ENCODE data around the gene NOSTRIN.
"Not testable (repeated sequence)": the region's sequence is repeated elsewhere in the genome, so short reads cannot be mapped to it uniquely, and the experiment has no call there.

The NOSTRIN gene, protein sequence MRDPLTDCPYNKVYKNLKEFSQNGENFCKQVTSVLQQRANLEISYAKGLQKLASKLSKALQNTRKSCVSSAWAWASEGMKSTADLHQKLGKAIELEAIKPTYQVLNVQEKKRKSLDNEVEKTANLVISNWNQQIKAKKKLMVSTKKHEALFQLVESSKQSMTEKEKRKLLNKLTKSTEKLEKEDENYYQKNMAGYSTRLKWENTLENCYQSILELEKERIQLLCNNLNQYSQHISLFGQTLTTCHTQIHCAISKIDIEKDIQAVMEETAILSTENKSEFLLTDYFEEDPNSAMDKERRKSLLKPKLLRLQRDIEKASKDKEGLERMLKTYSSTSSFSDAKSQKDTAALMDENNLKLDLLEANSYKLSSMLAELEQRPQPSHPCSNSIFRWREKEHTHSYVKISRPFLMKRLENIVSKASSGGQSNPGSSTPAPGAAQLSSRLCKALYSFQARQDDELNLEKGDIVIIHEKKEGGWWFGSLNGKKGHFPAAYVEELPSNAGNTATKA

DNA sequence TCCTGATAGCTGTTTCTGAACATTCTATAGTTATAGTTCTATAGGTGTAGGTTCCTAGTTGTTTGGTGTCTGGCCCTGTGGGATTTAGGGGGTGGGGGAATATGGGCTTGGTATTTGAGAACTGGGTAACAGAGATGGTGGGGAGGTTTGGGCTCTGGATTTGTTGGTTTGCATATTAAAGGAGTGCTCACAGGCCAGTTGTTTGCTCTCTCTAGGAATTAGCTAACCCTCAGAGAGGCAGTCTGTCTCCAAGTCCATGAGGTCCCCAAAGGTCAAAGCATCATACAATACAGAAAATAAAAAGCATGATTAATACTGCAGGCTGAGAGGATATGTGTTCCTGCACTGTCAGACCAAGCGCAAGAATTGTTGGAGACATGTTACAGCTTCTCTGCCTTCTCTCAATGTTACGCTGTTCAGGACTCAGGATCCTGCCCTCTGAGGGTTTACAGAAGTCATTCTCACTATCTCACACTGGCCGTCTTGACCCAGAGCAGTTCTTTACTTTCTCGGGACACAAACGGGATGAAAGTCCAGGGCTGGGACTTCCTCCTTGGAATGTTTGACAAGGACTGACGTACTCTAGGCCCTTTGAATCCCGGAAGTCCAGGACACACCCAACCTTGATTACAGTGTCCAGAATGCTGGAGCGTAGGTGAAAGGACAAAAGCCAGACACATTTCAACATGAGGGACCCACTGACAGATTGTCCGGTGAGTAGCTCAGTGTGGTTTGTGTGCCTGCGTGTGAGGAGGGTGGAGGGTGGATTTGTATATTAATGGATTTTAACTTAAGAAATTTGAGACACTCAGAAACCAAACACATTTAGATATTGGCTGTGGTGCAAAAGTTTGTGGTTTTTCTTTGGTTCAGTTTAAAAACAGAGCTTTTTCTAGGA, at the start of gene NOSTRIN:
Gene NOSTRIN (plus strand): TSS at position 677 of the 898 bp plus-strand sequence. CDS start 10 bp downstream, at position 687.
- no peak for DNase-seq

DNA sequence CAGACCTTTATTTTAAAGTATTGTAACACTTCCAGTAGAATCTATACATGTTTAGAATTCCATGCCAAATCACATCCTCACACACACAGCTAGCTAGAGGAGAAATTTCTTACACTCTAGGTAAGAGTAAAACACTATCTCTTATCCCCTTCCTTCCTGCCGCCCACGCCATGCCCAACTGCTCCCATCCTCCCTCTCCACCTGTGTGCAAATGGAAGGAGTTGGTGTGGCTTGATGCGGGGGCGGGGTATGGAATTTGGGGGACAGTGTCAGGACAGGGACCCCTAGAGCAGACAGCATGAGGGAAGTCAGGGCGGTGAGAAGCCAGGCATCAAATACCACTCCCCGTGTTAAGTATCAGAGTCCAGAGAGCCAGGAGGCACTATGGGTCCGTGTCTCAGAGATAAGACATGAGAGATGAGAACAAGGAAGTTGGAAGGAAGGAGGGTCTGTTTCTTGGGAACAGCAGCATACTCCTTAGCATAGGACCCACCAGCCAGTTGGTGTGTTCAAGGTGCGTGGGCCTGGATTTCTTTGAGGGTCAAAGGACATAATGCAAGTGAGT, 48.6 kb upstream of the NOSTRIN start:
- no peak for DNase-seq

DNA sequence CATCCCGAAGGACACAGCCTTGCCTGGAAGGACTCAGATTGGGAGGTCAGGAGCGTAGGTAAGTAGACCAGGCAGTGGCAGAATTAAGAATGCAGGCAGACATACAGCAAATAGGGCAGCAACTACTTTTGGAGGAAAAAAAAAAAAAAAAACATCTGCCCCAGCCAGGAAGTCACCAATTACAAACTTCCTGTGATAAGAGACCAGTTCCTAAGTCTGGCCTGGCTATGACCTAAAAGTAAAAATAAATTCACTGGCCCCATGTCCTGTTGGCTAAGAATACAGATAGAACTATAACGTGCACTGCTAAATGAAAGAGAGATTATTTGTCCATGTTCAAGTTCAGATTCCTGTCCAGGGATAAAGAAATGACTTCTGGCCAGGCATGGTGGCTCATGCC, 45.2 kb upstream of the NOSTRIN start:
- no peak for DNase-seq

DNA sequence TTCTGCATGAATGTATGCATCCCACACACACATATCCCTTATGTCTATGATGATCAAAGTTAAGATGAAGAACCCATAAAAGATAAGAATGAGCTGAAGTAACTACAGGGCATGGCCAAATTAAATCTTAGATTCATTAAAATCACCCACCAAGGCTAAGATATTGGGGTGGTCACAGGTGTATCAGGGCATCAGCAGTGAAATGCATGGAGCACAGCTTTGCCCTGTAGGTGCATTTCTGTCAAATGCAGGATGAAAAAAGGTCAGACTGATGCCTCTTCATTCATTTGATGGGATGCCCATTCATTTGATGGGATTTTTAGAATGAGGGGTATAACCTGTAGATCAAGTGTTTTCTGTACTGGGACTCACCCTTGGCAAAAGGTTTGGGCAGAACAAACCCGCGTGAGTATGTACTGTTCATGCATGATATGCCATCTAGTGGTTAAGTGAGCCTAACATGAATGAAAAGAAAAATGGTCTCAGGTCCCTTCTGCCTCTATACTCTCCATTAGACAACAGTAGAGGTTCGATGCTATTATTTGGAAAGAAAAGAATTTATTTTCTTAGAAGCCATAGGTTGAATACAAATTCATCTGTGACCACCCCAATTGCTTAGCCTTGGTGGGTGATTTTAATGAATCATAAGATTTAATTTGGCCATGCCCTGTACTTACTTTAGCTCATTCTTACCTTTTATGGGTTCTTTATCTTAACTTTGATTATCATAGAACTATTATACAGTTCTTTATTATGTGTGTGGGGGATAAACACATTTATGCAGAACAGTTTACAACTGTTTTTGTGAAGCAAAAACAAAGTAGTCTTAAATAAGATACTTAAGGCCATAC, 43.2 kb upstream of the NOSTRIN start:
- DNase-seq: peak; percentile 51

DNA sequence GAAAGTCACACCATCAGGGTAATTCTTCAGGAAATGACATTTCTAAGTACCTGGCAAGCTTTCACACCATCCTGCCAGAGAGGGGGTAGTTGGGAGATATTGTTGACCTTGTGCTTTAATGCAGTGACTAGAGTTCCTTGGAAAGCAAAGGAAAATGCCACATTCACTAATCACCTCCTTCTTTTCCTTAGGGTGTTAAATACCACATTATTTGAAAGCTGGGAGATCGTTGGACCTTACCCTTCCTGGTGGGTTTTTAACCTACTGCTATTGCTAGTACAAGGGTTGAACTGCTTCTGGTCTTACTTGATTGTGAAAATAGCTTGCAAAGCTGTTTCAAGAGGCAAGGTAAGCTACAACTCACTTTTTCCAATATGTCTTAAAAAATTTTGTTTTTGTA, 37.0 kb upstream of the NOSTRIN start:
- no peak for DNase-seq

DNA sequence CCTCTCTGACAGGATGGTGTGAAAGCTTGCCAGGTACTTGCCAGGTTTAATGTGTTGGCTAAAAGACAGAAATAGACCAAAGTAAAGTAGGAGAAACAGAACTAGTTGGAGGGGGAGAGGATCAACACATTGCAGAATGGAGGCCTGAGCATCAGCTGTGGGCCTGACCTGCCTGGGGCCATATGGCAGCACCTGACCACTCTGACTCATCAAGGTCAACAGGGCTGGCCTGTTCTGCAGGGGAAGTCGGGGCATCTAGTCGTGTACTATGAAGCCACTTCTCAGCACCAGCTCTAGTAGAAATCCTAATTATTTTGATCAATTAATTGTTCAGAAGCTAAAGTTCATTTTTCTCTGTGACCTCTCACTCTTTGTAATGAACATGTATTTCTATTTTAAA, 35.8 kb upstream of the NOSTRIN start:
- no peak for DNase-seq

DNA sequence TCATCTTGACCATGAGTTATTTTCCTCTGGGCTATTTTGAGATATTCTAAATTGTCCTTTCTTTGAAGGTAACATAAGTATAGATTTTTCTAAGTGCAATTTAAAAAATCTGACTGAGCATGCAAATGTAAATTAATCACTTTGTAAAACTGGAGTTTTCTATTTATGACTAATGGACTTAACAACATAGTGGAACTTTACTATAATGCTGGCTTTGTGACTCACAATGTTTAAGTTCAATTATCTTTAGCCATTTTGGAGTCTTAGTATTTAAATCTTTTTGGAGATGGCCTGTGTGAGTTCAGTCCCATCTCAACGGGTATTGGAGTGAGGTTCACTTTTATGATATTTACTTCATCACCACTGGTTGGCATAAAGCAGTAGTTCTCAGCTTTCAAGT, 35.2 kb upstream of the NOSTRIN start:
- DNase-seq: no peak

DNA sequence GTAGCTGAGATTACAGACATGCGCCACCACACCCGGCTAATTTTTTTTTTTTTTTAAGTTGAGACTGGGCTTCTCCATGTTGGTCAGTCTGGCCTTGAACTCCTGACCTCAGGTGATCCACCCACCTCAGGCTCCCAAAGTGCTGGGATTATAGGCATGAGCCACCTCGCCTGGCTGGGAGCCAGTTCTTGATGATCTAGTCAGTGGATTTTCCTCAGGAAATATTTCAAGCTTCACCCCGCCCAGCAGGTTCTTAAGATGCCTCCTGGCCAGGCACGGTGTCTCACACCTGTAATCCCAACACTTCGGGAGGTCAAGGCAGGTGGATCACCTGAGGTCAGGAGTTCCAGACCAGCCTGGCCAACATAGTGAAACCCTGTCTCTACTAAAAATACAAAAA, 34.1 kb upstream of the NOSTRIN start:
- DNase-seq: not testable (repeated sequence)

DNA sequence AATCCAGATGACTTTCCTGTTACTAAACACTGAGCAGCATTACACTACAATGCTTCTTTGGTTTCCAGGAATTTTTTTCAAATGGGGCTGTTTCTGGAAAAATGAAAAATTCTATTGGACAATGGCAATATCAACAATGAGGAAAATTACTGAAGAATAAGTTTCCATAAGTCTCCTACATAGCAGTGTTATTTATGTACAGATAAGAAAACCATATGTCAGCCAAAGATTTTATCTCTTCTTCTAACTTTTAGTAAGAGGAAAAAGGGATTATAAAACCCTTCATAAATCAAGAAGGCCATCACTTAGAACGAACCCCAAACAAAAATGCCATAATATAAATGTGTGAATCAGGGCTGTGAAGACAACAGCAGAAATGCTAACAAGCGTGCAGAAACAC, 31.6 kb upstream of the NOSTRIN start:
- no peak for DNase-seq

DNA sequence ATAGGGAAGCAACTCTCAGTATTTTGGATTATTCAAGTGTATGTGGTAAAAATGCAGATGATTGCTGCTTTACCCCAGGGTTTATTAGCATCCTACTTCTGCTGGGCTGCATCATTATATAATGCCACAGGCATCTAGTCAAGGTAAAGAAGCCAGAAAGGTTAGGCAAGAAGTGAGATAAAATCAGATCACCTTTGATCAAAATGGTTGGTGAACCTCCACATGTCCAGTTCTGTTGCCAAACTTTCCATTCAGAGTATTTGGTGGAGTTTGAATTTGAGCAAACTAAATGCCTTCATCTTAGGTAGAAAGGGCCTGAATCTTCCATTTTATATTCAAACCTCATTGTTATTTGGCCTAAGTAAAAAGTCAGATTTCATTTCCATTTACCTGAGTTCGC, 29.7 kb upstream of the NOSTRIN start:
- no peak for DNase-seq

DNA sequence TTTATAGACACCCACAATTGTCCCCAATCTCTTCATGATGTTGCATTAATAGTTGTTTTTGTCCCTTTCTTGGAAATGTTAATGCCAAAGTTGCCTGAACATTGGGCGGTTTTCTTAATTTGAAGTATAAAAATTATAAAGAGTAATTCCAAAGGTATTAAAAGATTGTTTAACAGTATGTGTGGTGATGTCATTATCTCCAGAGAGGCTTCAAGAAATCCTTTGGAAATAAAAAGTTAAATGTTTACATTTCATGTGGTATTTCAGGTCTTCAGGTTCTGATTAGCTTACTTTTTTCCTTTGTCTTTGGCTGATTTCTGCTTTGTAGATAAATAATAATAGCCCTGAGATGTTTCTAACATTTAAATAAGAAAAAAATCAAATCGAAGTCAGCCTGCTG, 29.3 kb upstream of the NOSTRIN start:
- no peak for DNase-seq

DNA sequence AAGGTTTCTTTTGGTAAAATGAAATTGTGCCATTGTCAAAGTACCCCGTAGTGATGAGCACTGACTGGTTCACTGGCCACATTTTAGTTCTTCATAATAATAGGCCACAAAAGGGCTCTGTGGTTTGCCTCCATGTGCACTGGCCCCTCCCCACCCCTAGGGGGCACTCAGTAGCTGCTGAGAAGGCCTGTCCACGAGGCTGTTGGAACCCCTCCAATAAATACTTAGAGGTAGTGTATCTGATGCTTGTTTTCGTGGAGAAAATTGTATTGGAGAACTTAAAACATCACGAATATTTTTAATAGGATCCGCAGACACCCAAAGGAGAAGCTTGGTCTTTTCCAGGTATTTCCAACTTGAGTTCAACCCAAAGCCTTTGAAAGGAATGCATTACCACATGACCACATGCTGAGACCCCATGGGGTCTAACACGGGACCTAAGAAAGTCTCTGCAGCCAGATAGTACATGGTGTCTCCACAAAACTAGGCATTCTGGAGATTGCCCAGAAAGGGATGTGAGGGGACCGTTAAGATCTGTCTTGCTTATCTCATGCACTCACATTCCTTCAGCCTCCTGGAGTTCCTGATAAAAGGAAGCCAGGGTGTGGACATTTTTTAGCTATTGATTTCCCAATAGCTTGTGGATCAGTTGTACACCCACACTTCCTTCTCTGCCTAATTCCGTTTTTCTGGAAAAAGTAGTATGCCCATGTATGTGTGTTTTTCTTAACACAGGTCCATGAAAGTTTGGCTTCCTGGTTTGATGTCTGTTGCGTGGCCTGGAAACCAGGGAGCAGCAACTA, 28.5 kb upstream of the NOSTRIN start:
- DNase-seq: peak; percentile 80

DNA sequence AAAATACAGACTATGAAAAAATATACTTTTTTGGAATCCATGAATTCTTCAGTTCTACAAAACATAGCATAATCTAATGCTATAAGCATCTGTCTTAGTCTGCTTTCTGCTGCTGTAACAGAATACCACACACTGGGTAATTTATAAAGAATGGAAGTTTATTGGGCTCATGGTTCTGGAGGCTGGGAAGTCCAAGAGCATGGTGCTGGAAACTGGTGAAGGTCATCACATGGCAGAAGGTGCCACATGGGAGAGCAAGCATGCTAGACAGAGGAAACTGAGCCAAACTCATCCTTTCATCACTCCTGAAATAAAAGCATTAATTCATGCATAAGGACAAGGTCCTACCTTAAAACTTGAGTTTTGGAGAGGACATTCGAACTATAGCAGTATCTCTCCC, 26.6 kb upstream of the NOSTRIN start:
- DNase-seq: no peak

DNA sequence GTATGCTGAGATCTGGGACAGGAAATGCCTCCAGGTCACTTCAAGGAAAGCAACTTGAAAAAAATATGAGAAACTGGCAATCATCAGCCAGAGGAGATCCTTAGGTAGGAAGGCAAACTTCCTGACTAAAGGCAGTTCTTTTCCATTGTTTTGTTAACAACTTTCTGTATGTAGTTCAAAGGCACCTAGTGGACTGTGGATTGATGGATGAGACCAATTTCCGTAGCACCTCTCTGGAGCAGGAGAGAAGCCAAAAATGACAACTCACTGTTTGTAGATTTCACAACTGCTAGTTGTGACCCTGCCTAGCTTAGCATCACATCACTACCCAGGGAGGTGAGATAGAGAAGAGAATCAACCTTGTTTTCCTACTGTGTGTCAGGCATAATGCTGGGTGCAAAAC, 21.8 kb upstream of the NOSTRIN start:
- no peak for DNase-seq

DNA sequence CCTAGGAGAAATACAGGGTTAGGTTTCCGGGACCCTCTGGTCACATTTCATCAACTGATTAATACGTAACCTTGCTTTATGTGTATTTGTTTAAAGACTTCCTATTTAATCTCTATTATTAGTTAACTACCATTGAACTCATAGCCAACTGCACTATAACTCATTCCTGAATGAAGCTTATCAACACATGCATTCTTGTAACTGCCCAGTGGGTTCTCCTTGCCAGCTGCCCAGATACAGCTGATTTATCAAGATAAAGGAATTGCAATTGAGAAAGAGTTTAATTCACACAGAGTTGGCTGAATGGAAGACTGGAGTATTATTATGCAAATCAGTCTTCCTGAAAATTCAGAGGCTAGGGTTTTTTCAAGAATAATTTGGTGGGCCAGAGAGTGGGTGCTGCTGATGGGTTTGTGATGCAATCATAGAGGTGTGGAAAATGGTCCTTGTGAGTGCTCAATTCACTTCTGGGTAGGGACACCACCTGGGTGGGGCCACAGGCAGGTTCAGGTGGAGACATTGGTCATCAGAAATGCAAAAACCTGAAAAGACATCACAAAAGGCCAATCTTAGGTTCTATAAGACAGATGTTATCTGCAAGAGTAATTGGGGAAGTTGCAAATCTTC, 21.1 kb upstream of the NOSTRIN start:
- no peak for DNase-seq

DNA sequence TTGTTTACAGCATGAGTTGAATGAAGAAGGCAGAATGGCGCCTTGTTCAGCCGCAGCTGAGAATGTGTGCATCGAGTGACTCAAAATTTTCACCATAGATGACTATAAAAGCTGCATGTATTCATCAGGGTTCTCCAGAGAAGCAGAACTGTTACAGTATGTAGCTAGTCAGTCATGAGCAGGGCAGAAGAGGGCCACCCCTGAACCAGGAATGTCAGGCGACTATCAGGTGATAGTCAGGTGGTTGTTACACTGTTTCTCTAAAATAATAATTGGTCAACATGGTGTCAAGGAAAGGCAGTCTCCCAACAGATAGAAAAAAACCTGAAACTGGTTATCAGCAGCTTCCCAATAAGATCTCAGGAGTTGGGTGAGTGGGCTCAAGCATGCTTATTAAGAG, 20.2 kb upstream of the NOSTRIN start:
- DNase-seq: no peak

DNA sequence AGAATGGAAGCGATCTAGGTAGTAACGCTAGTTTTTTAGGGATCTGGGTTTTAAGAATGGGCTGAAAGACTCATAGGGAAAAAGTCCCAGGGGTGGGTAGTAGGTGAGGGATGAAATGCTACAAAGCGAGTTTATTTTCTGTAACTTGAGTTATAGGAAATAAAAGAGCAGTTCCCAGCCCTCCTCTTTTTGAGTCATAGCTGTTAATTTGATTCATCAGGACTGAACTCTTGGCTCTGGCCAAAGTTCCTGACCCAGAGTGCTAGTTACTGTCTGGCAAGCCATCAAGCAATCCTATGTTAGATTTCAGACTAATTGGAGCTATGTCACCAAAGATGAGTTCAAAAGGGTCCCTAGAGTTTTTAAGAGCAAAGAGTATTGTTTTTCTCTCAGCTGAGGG, 17.4 kb upstream of the NOSTRIN start:
- no peak for DNase-seq

DNA sequence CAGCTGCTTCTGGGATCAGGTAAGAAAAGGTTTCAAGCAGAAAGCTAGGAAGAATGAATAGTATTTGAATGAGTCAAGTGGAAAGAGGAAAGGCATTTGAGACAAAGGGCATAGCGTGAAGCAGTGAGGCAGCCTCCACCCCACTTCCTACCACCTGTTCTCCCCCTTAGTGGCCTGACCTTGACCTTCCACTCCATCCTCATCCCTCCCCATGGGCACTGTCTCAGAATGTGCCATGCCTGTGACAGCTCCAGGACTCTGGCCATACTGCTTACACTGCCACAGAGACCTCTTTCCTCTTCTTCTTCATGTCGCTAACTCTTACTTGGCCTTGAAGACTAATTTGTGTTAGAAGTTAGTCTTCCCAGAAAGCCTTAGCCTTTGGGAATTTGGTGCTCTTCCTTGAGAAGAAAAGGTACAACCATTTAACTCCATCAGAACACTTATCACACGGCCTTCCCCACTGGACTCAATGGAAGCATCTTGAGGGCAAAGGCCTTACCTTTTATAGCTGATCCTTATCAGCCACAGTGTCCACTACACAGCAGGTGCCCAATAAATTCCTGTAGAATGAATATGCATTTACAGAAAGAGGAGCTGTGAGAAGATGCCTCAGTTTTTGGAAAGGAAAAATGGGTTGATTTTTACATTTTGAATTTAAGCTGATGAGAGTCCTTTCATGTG, 15.2 kb upstream of the NOSTRIN start:
- DNase-seq: no peak

DNA sequence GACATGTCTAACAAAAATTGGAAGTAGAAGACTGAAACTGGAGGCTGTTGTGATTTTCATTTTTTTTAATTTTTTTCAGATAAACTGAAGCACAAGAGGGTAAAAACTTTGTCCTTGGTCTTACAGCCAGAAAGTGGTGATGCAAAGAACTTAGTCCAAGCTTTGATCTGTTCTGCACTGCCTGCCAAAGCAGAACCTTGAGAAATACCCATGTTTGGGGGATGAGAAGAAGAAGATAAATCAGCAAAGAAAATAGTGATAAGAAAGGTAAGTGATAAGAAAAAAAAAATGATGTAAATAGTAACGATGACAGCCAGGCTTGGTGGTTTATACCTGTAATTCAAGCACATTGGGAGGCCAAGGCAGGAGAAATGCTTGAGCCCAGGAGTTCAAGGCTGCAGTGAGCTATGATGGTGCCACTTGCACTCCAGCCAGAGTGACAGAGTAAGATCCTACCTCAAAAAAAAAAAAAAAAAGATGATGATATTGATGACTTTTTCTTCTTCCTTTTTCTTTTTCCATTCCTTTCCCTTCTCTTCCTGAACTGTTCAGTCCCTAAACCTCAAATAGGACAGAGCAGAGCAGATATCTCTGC, 14.6 kb upstream of the NOSTRIN start:
- no peak for DNase-seq

DNA sequence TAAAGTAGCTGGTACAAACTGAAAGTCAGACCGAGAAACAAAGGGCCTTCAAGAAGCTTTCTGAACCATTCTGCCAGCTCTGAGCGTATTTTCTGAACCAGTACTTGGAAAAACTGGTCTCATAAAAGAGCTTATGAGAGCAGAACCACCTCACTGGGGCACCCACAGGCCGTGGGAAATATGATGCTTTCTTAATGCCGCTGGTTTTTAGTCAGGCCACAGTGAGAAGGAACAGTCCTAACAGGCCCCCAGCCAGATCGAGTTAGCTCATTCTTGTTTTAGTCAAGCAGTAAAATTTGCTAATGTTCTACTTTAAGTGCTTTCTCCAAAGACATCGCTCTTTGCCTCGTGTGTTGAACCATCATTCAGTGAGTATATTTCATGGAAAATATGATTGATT, 12.7 kb upstream of the NOSTRIN start:
- DNase-seq: no peak
